HG03025 (cell line): ENCODE results near the gene PRRC2C.
"Not testable (repeated sequence)": the region's sequence is repeated elsewhere in the genome, so short reads cannot be mapped to it uniquely, and the experiment has no call there.

ENCODE experiments used
- ATAC-seq: cut with Tn5 transposase; IDR thresholded peaks from one replicate; pipeline ENCODE4 v1.9.1; 2021; ENCODE audit warnings: mild to moderate bottlenecking, moderate library complexity; ENCODE audit not compliant: unreplicated experiment, low FRiP score

Gene PRRC2C

DNA sequence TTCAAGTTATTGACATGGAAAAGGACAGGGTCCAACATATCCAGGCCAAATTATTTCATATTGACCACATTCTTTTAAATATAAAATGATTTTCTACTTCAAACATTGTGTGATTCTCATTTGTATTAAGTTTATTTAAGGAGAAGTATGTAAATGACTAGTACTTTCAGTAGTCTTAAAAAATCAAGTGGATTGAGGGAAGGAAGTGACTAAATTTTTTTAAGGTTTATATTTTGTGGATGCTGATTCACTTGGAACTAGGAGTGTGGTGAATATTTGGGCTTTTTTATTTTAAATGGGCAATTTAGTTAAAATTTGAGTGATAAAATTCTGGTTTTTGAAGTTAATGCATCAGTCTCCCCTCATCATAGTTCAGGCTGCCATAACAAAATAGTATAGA is 10.1 kb downstream of the PRRC2C start:
- no peak for ATAC-seq

DNA sequence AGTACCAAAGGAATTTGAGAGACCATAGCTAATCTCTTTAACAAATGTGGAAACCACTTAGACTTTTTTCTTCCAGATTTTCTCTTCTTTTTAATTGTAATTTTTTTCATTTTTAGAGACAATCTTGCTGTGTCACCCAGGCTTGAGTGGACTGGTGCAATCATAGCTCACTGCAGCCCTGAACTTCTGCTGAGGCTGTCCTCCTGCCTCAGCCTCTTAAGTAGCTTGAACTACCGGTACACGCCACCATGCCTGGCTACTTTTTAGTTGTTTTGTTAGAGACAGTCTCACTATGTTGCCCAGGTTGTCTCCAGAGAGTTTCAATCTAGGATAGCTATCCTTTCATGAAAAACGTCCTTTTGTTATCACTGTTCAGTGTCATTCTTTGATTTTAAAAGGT is 15.0 kb downstream of the PRRC2C start:
- ATAC-seq: no peak

DNA sequence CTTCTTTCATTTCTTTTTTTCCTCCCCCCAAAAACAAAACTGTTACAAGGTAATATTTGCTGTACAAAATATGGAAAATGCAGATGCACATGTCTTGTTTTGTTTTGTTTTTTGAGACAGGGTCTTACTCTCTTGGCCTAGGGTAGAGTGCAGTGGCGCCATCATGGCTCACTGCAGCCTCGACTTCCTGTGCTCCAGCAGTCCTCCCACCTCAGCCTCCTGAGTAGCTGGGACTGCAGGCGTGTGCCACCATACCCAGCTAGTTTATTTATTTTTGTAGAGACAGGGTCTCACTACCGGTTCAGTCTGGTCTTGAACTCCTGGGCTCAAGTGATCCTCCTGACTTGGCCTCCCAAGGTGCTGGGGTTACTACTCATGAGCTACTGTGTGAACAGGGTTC is 15.5 kb downstream of the PRRC2C start:
- no peak for ATAC-seq

DNA sequence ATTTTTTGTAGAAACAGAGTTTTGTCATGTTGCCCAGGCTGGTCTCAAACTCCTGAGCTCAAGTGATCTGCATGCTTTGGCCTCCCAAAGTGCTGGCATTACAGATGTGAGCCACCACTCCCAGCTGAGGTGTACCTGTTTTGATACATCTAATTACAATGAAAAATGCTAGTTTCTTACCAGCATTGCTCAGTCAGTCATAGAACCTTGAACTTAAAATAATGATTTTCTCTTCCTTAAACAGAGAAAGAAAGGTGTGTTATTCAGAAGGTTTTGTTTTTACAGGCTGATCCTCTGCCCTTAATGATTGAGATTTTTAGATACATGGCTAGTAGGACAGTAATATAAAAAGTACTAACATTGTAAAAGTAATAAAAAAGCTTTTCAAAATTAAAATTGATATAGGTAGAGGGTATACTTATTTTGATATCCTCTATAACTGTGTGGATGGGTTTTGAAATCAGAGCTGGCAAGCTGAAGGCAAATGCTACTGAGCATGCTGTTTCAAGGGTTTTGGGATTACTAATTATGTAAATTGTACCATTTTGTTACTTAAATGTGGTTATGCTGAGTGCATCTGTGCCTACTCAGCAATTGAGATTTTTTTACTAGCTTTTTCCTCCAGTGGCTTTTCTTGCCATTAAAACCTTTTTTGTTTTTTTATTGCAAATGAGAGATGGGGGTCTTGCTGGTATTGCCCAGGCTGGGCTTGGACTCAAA is 16.1 kb downstream of the PRRC2C start:
- ATAC-seq: peak; percentile 65

DNA sequence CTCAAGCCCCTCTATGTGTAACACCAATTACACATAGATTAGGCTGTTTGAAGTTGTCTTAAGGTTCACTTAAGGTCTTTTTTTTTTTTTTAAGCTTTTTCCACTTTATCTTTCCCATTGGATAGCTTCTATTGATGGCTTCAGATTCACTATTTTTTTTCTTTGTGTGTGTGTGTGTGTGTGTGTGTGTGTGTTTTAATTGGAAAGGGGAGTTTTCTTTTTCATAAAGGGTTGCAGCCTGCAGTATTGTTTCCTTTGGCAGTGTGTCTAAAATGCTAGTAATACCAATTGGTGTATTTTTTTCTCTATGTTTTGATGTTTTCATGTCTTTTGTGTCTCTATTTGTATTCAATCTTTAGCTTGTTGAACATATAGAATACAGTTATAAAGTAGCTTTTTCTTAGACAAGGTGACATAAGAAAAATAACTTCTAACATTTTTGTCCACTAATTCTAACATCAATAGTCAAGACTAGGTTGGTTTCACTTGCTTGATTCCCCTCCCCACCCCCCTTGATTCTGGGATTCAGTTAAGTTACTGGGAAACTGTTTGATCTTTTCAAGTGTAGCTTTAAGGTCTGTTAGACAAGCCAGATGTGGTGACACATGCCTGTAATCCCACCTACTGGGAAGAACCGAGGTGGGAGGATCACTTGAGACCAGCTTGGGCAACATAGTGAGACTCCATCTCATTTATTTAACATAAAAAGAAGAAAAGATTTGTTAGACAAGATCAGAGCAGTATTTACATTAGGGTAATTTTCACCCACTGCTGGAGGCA is 21.4 kb downstream of the PRRC2C start:
- no peak for ATAC-seq

DNA sequence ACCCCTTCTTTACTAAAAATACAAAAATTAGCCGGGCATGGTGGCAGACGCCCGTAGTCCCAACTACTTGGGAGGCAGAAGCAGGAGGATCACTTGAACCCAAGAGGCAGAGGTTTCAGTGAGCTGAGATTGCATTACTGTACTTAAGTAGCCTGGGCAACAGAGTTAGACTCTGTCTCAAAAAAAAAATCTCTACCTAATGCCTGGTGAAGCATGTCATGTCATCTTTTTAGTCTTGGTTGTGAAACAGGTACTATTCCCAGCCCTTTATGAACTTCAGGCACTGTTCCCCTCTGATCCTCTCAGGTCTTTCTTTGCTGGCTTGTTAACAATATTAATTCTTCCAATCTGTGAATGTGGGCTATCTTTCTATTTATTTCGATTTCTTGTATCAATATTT is 22.1 kb downstream of the PRRC2C start:
- ATAC-seq: no peak

DNA sequence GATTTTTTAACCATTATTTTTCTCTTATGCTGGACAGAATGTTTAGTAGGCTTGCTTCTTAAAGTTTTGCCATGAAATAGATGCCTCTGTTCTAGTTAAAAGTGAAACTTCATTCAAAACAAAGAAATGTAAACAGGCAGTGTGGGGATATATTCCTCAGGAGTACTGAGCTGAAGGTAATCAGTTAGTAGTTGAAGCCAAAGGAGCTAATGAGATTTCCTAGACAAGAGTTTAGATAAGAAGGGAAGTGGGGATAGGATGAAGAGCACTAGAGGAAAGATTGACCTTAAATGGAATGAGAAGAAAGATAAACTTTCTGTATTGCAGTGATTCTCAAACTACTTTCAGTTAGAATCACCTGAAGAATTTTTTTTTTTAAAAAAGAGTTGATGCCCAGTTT is 23.9 kb downstream of the PRRC2C start:
- no peak for ATAC-seq

DNA sequence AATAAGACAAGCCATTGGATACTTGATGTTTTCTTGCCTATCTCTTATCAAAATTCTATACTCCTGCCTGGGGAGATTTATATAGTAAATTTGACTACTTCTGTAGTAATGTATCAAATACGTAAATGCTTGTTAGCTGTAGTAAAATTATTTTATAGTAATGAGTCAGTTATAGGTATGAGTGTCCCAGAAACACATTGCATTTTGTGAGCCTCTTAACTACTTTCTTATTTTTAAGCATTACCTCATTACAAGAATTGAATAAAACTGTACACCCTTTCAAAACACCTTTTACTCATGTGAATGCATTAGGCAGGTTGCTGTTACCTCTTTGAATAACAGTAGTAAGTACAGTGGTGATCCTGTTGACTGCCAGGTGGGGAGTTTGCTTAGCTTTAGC is 28.4 kb downstream of the PRRC2C start:
- no peak for ATAC-seq

DNA sequence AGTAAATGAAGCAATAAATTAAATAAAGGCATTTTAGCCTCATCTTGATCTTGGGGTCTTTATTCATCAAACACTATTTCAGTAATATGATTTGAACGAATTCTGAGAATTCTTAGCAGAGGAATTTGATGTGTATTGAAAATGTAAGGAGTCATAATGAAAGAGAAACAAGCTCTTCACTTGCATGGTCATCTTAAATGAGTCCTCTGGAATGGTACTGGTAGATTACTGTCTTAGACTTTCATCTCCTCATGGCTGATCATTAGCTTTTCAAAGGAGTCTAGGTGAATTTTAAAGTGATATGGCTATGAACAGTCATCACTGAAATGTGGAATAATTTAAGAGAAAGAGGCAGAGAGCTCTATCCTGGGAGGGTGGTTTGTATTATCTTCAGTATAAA is 30.0 kb downstream of the PRRC2C start:
- no peak for ATAC-seq

DNA sequence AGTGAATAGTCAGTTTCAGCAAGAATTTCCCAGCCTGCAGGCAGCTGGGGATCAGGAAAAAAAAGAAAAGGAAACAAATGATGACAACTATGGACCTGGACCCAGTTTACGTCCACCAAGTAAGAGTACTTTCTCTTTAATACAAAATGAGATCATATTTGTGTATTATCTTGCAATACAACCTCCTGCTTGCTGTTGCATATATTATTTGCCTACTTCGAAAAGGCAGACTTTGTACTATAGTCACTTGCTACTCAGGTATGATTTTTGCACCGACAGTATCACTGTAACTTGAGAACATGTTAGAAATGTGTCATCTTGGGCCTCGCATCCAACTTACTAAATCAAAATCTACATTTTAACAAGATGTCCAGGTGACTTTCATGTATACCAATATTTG is 30.4 kb downstream of the PRRC2C start:
- ATAC-seq: no peak

DNA sequence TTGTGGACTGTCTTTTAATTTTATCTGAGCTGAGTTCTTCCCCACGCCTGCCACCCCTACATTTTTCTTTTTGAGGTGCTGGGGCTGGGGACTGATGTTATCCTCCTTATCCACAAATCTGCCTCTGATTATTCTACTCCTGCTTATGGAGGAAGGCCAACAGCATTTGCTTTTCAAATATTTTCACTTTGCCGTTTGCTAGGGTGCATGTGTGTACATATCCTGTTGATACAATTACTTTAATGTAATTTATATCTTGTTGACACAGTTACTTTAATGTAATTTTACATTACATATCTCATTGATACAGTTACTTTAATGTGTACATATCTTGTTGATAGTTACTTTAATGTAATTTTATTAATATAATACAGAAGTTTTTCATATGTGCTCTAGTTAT is 36.2 kb downstream of the PRRC2C start:
- no peak for ATAC-seq

DNA sequence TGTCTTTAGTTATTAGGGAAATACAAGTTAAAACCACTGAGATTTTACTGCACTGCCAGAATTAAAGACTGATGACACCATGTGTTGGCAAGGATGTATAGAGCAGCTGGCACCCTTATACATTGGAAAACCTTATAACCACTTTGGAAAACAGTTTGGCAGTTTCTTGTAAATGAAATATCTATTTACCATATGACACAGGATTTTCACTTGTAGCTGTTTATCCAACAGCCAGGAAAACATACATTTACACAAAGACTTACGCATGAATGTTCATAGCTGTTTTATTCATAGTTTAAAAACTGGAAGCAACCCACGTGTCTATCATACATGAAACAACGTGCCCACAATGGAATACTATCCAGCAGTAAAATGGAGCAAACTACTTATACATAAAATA is 45.3 kb downstream of the PRRC2C start:
- no peak for ATAC-seq

DNA sequence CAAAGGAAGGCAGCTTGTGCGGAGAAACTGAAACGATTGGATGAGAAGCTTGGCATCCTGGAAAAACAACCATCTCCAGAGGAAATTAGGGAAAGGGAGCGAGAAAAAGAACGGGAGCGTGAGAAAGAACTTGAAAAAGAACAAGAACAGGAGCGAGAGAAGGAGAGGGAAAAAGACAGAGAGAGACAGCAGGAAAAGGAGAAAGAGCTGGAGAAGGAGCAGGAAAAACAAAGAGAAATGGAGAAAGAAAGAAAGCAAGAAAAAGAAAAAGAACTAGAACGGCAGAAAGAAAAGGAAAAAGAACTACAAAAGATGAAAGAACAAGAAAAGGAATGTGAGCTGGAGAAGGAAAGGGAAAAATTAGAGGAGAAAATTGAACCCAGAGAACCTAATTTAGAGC is 47.2 kb downstream of the PRRC2C start:
- ATAC-seq: no peak

DNA sequence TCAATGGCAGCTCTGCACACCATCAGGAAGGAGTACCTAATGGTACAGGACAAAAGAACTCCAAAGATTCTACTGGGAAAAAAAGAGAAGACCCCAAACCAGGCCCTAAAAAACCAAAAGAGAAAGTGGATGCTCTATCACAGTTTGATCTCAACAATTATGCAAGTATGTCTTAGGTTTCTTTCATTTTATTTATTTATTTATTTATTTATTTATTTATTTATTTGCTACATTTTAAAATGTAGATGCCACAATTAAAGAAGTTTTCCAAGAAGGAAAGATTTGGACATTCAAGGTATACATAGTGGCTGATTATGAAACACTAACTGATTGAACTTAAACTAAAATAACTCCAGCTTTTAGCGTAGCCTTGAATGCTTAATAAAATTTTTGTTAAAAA is 60.2 kb downstream of the PRRC2C start:
- no peak for ATAC-seq

DNA sequence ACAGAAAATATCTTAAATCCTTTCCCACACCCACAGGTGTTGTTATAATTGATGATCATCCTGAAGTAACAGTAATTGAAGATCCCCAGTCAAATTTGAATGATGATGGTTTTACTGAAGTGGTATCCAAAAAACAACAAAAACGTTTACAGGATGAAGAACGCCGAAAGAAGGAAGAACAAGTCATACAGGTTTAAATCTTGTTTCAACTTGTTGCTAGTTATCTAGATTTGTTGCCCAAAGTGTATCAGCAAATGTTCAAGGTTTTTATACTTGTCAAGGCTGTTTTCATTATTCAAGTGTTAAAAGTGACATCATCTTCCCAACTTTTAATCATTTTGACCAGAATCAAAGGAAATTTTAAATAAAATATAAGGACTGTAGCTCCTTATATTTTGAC is 64.7 kb downstream of the PRRC2C start:
- no peak for ATAC-seq

DNA sequence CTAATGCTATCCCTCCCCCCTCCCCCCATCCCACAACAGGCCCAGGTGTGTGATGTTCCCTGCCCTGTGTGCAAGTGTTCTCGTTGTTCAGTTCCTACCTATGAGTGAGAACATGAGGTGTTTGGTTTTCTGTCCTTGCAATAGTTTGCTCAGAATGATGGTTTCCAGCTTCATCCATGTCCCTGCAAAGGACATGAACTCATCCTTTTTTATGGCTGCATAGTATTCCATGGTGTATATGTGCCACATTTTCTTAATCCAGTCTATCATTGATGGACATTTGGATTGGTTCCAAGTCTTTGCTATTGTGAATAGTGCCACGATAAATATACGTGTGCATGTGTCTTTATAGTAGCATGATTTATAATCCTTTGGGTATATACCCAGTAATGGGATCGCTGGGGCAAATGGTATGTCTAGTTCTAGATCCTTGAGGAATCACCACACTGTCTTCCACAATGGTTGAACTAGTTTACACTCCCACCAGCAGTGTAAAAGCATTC is 65.3 kb downstream of the PRRC2C start:
- not testable (repeated sequence) for ATAC-seq

DNA sequence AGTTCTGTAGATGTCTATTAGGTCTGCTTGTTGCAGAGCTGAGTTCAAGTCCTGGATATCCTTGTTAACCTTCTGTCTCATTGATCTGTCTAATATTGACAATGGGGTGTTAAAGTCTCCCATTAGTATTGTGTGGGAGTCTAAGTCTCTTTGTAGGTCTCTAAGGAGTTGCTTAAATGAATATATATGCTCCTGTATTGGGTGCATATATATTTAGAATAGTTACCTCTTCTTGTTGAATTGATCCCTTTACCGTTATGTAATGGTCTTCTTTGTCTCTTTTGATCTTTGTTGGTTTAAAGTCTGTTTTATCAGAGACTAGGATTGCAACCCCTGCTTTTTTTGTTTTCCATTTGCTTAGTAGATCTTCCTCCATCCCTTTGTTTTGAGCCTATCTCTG is 68.6 kb downstream of the PRRC2C start:
- ATAC-seq: not testable (repeated sequence)

DNA sequence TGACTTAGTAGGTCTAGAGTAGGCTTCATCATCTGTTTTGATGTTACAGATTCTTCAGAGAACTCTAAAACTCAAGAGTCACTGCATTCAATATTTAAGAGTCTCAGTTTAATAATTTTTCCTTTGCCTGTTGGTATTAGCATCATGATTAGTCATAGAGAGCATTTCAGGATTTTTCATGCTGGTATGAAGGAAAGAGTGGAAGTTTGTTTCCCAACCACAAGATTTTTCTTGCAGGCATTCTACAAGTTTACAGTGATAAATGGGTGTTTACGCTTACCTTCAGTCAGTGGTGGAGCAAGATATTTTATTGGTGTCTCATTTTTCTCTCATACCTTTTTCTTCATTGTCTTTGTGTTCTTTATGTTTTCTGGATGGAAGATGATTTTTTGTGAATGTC is 78.3 kb downstream of the PRRC2C start:
- ATAC-seq: no peak

DNA sequence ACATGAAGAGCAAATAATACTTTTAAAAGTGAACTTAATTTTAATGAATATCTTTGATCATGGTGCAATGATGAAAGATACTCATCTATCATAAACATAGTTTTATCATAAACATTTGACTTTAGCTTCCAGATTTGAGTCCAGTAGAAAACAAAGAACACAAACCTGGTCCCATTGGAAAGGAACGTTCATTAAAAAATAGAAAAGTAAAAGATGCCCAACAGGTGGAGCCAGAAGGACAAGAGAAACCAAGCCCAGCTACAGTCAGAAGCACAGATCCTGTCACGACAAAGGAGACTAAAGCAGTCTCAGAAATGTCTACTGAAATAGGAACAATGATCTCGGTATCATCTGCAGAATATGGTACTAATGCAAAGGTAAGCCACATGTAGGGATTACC is 81.1 kb downstream of the PRRC2C start:
- ATAC-seq: no peak

DNA sequence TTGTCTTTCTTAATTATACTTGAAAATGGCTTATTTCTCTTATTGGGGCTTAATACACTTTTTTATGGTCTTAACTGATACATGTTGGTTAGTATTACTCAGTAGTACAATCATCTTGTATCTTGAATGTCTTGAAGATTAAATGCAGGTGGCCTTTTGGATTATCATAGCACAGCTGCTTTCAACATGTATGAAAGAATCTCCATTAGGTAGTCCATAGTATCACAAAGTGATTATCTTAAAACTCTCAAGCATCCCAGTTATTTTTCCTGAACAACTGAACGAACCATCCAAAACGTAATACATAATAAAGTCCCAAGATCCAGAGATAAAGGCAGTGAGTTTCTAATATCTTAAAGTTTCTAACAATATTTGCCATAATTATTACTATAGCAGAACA is 85.0 kb downstream of the PRRC2C start:
- ATAC-seq: no peak

DNA sequence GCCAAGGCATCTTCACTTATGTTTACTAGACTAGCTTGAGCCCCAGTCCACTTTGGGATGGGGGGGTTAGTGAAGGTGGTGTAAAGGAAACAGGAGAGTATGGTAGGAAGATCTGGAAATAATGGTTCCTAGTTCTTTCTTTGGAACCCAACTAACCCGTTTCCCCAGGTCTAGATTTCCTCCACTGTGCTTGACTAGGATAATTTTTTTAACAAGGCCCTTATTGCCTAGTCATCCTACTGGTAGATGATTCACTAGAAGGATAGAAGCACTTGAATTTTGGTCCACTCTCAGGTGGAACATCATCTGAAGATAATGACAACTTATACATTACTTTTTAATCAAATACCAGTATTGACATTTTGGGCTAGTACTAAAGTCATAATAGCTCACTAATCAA is 90.8 kb downstream of the PRRC2C start:
- no peak for ATAC-seq

DNA sequence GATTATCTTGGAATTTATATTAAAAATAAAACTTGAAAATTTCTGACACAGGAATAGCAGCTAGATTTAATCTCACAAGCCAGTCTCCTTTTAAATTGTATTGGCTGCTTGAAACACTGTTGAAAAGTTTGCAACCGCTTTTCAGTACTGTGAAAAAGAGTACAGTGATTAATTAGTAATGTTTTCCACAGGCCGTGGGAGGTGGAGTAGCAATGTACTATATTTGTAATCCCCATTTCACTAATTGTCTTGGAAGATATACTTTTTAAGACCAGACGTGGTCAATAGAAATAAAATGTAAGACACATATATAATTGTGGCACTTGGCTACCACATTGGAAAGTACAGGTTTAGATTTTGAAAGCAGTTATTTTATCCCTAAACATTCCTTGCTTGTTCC is 95.9 kb downstream of the PRRC2C start:
- no peak for ATAC-seq
